T-helper 2 cell treated with Interferon-gamma antibody and Interleukin-4, amounts not matched to agents 100 ng/mL and 5 ng/mL, for 36 hours (primary cell): ENCODE results near the gene PPP6R1. TPM values are rescaled to one million over a fixed set of nuclear protein-coding genes. Genes with fewer than 3 reads are reported as not detected.

ENCODE experiments used
- intact Hi-C: fragments of 100-400 bp; cut with micrococcal nuclease; formaldehyde crosslinking; loops from one replicate; pipeline ENCODE4 v1.15.1; 2023
- total RNA-seq: library from RNA; stranded (reverse); gene quantifications from 2 replicates; pipeline ENCODE4 v1.2.3, GENCODE V29; 2022

Gene PPP6R1
- total RNA-seq, 1 donor from 2014 or later, result 218 TPM

- intact Hi-C loops, result loop anchor here (1.0 to 10.0 kb wide), 13 partner anchors 21 to 863 kb away; partner anchors contain the start of genes FIZ1, HSPBP1, KMT5C and LENG9
Observed at GRCh38 chr19:55259540-55260210, 858 bp upstream of the PPP6R1 start.

GRCh38 chr19:55258476-55258827 is 365 bp downstream of the PPP6R1 start:
- intact Hi-C loops, result loop anchor here (2.0 to 10.0 kb wide), 6 partner anchors 34 to 864 kb away; partner anchors contain the start of genes LENG9, ZNF628 and ZNF787

DNA sequence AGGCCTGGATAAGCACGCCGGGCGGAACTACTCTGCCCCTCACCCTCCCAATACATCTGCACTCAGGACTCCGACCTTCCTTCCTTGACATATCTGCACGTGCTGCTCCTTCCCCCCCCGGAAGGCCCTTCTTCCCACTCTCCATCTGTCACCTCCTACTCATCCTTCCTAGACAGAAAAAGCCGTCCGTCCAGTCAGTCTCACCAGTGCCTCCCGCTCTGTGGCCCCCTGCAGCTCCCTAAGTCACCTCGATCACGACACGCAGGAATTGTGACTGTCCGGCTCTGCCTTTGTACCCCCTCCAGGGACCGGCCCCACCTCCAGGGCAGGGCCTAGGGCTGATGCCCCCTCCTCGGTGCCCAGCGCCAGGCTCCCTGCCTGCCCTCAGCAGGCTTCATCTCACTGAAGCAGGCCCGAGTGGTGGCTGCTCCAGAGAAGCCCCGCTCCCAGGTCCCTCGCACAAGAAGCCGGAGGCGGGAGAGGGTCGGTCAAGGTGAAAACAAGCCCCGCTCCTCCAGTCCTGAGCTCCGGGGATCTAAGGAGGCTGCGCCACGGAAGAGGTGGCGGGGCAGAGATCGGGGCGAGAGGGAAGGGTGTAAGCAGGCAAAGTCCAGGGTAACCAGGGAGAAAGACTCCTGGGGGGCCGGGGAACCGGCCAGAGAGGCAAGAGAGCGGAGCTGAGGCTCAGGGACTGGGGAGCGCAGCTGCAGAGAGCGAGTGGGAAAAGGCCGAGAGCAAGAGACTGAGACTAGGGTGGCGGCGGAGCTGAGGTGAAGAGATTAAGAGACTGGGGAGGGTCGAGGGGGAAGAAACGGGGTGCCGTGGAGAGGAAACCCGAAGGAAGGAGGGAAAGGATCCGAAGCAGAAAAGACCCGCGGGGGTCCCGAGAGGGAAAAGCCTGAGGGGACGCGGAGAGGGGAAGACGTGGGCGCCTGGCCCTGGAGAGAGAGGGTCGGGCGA is 1.1 kb downstream of the PPP6R1 start:
- intact Hi-C loops, result loop anchor here (2.0 to 10.0 kb wide), 6 partner anchors 35 to 865 kb away; partner anchors contain the start of genes LENG9, ZNF628 and ZNF787

DNA sequence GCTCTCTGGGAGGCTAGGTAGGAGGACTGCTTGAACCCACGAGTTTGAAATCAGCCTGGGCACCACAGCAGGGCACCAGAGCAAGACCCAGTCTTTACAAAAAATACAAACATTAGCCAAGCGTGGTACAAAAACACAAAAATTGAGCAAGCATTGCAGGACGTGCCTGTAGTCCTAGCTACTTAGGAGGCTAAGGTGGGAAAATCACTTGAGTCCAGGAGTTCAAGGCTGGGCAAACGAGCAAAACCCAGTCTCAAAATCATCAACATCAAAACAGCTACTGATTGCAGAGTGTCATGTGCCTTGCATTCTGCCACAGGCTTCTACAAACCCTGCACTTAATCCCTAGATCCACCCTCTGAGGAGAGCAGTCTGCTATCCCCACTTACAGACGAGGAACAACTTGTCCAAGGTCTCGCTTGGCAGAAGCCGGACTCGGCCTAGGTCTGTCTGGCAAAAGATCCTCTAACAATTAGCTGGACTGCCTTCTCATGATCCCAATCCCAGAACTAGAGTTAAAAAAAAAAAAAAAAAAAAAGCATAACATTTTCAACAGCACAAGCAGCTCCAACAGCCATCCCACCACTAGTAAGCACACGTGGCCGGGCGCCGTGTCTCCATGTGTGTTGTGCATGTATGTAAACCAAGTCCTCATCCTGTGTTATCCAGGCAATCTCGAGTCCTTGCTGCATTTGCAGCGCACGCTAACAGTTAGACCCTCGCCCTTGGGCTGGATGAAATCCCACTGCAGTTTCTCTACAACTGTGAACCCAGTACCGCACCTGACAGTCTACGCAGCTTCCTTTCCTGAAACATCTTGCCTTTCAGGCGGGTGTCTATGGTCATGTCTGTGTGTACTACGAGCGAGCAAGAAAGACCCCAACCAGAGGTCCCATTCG is 2.0 kb downstream of the PPP6R1 start:
- intact Hi-C loops, result loop anchor here (5.0 to 10.0 kb wide), 5 partner anchors 35 to 865 kb away; partner anchors contain the start of genes LENG9 and ZNF787

DNA sequence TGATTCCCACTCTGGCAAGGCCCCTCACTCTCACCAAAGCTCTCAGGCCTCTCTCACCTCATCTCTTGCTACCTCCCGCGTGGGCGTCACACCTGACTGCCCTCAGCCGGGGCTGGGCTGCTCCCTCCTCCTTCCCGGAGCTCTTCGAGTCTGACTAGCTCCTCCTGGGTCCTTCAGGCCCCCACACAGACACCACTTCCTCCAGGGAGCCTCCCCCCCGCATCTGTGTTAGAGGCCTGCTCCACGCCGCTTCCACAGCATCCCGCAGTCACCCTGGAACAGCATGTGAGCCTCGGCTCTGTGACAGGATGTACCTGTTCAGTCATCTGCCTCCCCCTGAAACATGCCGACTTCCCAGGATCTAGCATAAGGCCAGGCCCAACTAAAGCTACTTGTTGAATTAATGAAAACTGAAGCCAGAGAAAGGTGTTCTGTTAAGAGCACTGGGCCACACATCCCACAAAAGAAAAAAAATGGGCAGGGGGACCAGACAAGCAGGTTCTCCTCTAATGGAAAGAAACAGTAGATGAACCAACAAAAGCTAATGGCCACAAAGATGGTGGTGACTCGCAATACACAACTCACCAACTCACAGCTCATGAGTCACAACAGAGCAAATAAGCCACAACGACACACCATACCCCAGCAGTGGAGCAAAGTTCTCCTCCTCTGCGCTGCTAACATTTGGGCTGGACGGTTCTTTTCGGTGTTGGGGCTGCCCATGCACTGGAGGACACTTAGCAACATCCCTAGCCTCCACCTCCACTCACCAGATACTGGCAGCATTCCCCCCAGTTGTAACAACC is 3.0 kb downstream of the PPP6R1 start:
- intact Hi-C loops, result loop anchor here (5.0 to 10.0 kb wide), 5 partner anchors 36 to 866 kb away; partner anchors contain the start of genes LENG9 and ZNF787

DNA sequence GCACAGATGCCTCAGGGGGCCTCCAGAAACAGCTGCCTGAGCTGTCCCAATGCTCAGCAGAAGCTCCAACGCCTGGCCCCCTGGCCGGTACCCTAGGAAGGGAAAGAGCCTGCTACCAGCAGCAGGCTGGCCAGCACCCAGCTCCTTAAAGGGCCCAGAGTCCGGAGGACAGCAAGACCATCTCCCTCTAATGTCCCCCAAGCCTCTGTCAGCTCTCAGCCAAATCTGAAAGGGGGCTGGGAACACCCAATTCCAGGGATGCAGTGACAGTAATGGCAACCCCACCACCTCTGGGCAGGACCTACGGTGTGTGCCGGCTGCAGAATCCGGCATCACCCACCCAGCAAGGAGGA is 4.2 kb downstream of the PPP6R1 start:
- intact Hi-C loops, result loop anchor here (10.0 kb wide), 1 partner anchor 790 kb away; the partner anchor contains the start of gene LENG9

GRCh38 chr19:55253842-55254624 is 4.8 kb downstream of the PPP6R1 start:
- intact Hi-C loops, result loop anchor here (10.0 kb wide), 1 partner anchor 789 kb away; the partner anchor contains the start of gene LENG9

DNA sequence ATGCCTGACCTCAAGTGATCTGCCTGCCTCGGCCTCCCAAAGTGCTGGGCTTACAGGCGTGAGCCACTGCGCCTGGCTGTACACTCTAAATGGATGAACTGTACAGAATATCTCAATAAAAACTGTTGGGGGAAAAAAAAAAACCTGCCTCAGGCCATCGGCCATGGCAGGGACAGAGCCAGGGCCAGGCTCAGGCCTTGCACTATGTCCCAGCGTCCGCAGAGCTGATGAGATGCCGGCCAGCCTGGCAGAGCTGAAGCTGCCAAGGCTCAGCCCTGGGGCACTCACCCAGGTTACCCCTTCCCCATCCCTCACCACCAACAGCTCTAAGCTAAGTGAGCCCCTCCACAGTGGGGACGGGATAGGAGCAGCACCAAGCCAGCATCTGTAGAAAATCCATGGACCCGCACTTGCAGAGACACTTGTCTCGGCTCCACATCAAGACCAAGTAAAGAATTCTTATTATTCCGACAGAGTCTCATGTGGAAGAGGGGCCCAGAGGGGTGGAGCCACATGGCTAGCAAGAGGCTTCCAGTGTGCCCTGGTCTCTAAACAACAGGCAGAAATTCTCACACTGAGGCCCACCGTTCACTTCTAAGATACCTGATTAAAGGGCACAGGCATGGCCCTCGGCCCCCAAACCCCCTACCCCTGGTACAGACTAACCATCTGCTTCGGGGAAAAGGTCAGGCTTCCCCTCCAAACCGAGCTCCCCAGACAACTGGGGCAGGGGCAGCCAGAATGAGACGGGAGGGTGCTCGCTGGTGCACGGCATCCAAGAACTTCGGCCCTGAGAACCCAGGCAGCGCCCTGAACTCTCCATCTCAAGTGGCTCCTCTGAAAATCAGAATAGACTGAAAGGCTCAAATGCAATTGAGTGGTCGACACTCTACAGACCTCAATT is 5.8 kb downstream of the PPP6R1 start:
- intact Hi-C loops, result loop anchor here (10.0 kb wide), 1 partner anchor 788 kb away; the partner anchor contains the start of gene LENG9

- intact Hi-C loops, result loop anchor here (10.0 kb wide), 1 partner anchor 787 kb away; the partner anchor contains the start of gene LENG9
Observed at GRCh38 chr19:55251341-55252081, 7.3 kb downstream of the PPP6R1 start.

- intact Hi-C loops, result loop anchor here (10.0 kb wide), 1 partner anchor 786 kb away; the partner anchor contains the start of gene LENG9
Observed at GRCh38 chr19:55250262-55251036, 8.4 kb downstream of the PPP6R1 start.

DNA sequence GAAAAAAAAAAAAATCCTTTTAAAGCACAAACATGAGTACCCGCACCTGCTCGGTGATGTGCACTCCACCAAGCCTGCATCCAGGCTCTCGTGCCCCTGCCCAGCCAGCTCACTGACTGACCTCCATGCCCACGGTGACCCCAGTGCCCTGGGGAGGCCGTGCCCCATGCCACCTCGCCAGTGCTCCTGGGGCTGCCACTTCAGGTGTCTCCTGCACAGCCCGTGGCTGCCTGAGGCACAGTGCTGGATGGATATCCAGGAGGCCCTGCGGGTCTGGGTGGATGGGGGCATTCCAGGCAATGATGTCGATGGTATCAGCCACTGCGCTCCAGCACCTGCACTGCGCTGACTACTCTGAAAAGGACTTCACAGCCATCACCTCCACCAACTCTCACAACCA is 9.0 kb downstream of the PPP6R1 start:
- intact Hi-C loops, result loop anchor here (10.0 kb wide), 1 partner anchor 785 kb away; the partner anchor contains the start of gene LENG9

DNA sequence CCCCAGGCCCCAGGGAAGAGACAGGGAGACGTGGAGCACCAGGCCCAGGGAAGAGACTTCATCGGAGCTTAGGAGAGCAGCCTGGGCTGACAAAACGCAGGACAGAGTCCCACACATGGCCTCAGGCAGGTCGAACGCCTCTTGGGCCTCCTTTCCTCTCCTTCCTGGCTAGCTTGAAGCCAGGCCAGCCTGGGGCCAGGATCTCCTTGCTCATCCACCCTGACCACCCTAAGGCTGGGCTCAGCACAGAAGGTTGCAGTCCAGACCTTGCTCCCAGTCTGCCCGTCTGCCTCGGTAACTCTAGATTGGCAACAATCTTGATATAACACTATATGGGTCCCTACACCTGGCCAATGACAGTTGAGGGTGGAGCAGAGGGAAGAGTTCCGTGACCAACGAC is 10.1 kb downstream of the PPP6R1 start:
- intact Hi-C loops, result no loop called here

DNA sequence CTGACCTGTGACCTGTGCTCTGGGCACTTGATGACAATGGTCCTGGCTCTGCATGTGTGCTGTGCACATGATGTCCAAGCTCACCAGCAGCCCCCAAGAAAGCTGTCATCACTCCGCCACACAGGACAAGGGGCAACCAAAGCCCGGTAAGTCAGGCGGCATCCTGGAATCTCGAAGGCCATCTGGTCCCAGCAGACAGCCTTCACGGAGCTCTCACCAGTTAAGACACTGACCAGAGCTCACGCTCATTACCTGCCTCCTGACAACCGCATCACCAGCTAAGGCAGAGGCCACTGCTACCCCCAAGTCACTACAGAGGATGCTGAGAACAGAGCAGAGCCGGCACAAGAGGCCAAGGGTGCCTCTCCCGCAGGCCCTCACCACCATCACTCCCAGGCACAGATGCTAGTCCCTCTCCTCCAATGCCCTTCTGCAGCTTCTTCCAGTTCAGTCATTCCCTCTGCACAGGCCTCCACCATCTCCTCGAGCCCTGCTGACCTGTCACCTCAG is 10.6 kb downstream of the PPP6R1 start:
- intact Hi-C loops, result no loop called here

DNA sequence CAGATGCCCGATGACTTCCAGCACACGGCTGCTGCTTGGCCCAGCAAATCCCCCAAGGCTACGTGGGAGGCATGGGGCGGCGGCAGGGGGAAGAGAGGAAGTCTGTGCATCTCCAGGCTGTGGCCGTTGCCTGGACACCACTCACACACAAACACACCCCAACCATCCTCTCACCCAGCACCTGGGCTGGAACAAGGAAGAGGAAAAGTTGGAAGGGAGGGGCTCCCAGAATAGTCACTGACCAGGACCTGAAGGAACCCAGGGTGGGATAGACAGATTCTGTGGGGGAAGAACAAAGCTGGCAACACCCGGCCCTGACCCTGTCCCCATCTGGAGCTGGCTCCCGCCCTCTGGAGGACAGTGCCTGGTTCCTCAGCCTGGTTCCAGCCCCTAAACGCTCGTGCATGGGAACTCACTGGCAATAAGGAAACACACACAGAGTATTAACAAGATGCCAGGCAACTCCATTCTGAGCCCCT is 11.2 kb downstream of the PPP6R1 start:
- intact Hi-C loops, result no loop called here

- intact Hi-C loops, result no loop called here
Observed at GRCh38 chr19:55246462-55247451, 12.1 kb downstream of the PPP6R1 start.
